Stimulated activated CD4-positive, alpha-beta T cell treated with anti-CD3 and anti-CD28 coated beads, TNF-alpha, amount 100 ng/mL, for 24 hours (primary cell): ENCODE measurements around the gene TRAIP.
"Not testable (repeated sequence)": the region's sequence is repeated elsewhere in the genome, so short reads cannot be mapped to it uniquely, and the experiment has no call there.

ENCODE experiments used
- DNase-seq, 3 experiments: peaks; one replicate each; pipeline ENCODE4 v3.0.0-alpha.2; 2020; ENCODE audit warnings: low read depth in 3 of 3

The TRAIP gene

GRCh38 chr3:49792371-49793150, 63.8 kb downstream of the TRAIP start:
- DNase-seq = no peak

GRCh38 chr3:49791571-49791970, 64.8 kb downstream of the TRAIP start:
- DNase-seq = no peak

- DNase-seq = no peak
Measured at GRCh38 chr3:49790626-49791411, 65.5 kb downstream of the TRAIP start.

- no peak for DNase-seq
Measured at GRCh38 chr3:49788056-49788455, 68.3 kb downstream of the TRAIP start.

- no peak for DNase-seq
Measured at GRCh38 chr3:49787536-49787935, 68.8 kb downstream of the TRAIP start.

GRCh38 chr3:49787182-49787464, 69.2 kb downstream of the TRAIP start:
- DNase-seq = no peak

GRCh38 chr3:49786357-49787181, 69.8 kb downstream of the TRAIP start, which contains the start of gene IP6K1:
Gene IP6K1 (minus strand): TSS chr3:49786542. CDS start chr3:49748040, 38,502 bp downstream.
- peak; percentile 98 to 100 (median 98) for DNase-seq

GRCh38 chr3:49785565-49786356, 70.6 kb downstream of the TRAIP start:
- peak in 1 of 3 experiments; percentile 22 for DNase-seq

GRCh38 chr3:49782277-49782676, 74.1 kb downstream of the TRAIP start:
- not testable (repeated sequence) for DNase-seq

- no peak for DNase-seq
Measured at GRCh38 chr3:49781415-49782199, 74.8 kb downstream of the TRAIP start.

GRCh38 chr3:49780975-49781365, 75.4 kb downstream of the TRAIP start:
- not testable (repeated sequence) for DNase-seq

- no peak for DNase-seq
Measured at GRCh38 chr3:49780080-49780974, 76.0 kb downstream of the TRAIP start.

- no peak for DNase-seq
Measured at GRCh38 chr3:49779358-49780079, 76.8 kb downstream of the TRAIP start.
